Endothelial cell of umbilical vein (primary cell): ENCODE results near the gene NDUFAF2. TPM values are rescaled to one million over a fixed set of nuclear protein-coding genes. Genes with fewer than 3 reads are reported as not detected.

Source experiments
- BruUV-seq: library from RNA; stranded (reverse); fragments of 400-500 nt; replicated peaks from 2 replicates; lab custom pipeline; 2021; lab: Mats Ljungman, UMichigan
- CTCF ChIA-PET: fragments of 300-600, 350-600 bp; sonication (Branson Sonifier 250); formaldehyde crosslinking; loops from one replicate; lab custom pipeline; 2021; ENCODE audit warnings: antibody characterized with exemption, inconsistent platforms; lab: Charles Lee
- POLR2A ChIA-PET: fragments of 300-600, 350-600 bp; sonication (Branson Sonifier 250); formaldehyde crosslinking; loops from one replicate; lab custom pipeline; 2021; ENCODE audit warnings: antibody characterized with exemption, inconsistent platforms; lab: Charles Lee
- DNase-seq: peaks from one replicate; pipeline ENCODE4 v3.0.0-alpha.2; 2011; ENCODE audit warnings: low read depth, low spot score
- FAIRE-seq: peaks from 2 replicates; lab custom pipeline; 2011; peaks lifted over from hg19 to GRCh38; lab: Jason Lieb, UNC
- H2AFZ ChIP-seq: 2 replicates; pipeline ENCODE4 v1.6.0; 2012; ENCODE audit warnings: low read depth, low read length, control low read depth, inconsistent platforms
- H3K27ac ChIP-seq: 2 replicates; pipeline ENCODE4 v1.5.1; 2011; ENCODE audit warnings: low read depth, mild to moderate bottlenecking, control low read depth, low read length, moderate library complexity; ENCODE audit not compliant: insufficient read depth
- H3K27me3 ChIP-seq, 2 experiments: 2 replicates each; pipeline versions ENCODE4 v1.6.0 to v1.6.1; 2011; ENCODE audit warnings: low read length in 2 of 2, mixed read lengths in 1 of 2; ENCODE audit not compliant: control insufficient read depth in 2 of 2, insufficient read depth in 2 of 2
- H3K36me3 ChIP-seq, 2 experiments: 2 replicates in 1 of 2; 3 replicates in 1 of 2; pipeline ENCODE4 v1.5.1; 2011; ENCODE audit warnings: low read length in 2 of 2, mild to moderate bottlenecking in 1 of 2, moderate library complexity in 1 of 2; ENCODE audit not compliant: control insufficient read depth in 2 of 2, insufficient read depth in 2 of 2; ENCODE audit errors: extremely low read depth in 1 of 2
- H3K4me1 ChIP-seq: 3 replicates; pipeline ENCODE4 v1.5.1; 2011; ENCODE audit warnings: mild to moderate bottlenecking, low read length; ENCODE audit not compliant: control insufficient read depth, insufficient read depth; ENCODE audit errors: extremely low read depth
- H3K4me2 ChIP-seq: 2 replicates; pipeline ENCODE4 v1.6.1; 2011; ENCODE audit warnings: low read length, control low read depth, mixed read lengths; ENCODE audit not compliant: insufficient read depth
- H3K4me3 ChIP-seq, 3 experiments: fragments of 200-600 bp in 1 of 3; sonication (generic), shearing (Covaris generic) in 1 of 3; replicated peaks in 1 of 3; 2 replicates each; pipeline ENCODE4 v1.5.1; 2011 to 2016; ENCODE audit warnings: control low read depth in 3 of 3, low read length in 3 of 3, mild to moderate bottlenecking in 2 of 3, inconsistent platforms in 1 of 3, low read depth in 1 of 3, moderate library complexity in 1 of 3; ENCODE audit not compliant: insufficient read depth in 1 of 3
- H3K79me2 ChIP-seq: 2 replicates; pipeline ENCODE4 v1.6.0; 2012; ENCODE audit warnings: low read length, inconsistent platforms; ENCODE audit not compliant: control insufficient read depth, insufficient read depth
- H3K9ac ChIP-seq: replicated peaks from 2 replicates; pipeline ENCODE3; 2011; ENCODE audit warnings: low read length, control low read depth; ENCODE audit not compliant: insufficient read depth; ENCODE audit errors: extremely low read depth
- H3K9me1 ChIP-seq: replicated peaks from 3 replicates; pipeline ENCODE4 v1.6.0; 2011; ENCODE audit warnings: mild to moderate bottlenecking, low read length; ENCODE audit not compliant: control insufficient read depth, insufficient read depth; ENCODE audit errors: extremely low read depth
- H3K9me3 ChIP-seq: replicated peaks from 2 replicates; pipeline ENCODE4 v1.5.1; 2012; ENCODE audit warnings: low read length, inconsistent platforms; ENCODE audit not compliant: control insufficient read depth, insufficient read depth
- H4K20me1 ChIP-seq: replicated peaks from 2 replicates; pipeline ENCODE3; 2011; ENCODE audit warnings: mild to moderate bottlenecking, low read length; ENCODE audit not compliant: control insufficient read depth, insufficient read depth; ENCODE audit errors: extremely low read depth
- CTCF ChIP-seq, 2 donors: IDR thresholded peaks; 1 replicate in 1 of 2; 2 replicates in 1 of 2; pipeline ENCODE4 v1.5.1; 2011; ENCODE audit warnings: low read length in 2 of 2, mild to moderate bottlenecking in 2 of 2, moderate library complexity in 2 of 2, control low read depth in 1 of 2, inconsistent platforms in 1 of 2, low read depth in 1 of 2; ENCODE audit not compliant: insufficient read depth in 1 of 2; ENCODE audit errors: extremely low read depth in 1 of 2
- EZH2 ChIP-seq: IDR thresholded peaks from 2 replicates; pipeline ENCODE4 v1.6.1; 2012; ENCODE audit warnings: borderline replicate concordance, low read depth, mild to moderate bottlenecking, moderate library complexity, low read length, inconsistent platforms; ENCODE audit not compliant: severe bottlenecking
- FOS ChIP-seq: IDR thresholded peaks from 2 replicates; pipeline ENCODE4 v1.6.1; 2011; ENCODE audit warnings: mild to moderate bottlenecking, low read length, moderate library complexity, borderline replicate concordance; ENCODE audit not compliant: insufficient read depth
- GATA2 ChIP-seq: IDR thresholded peaks from 2 replicates; pipeline ENCODE4 v1.7.0; 2011; ENCODE audit warnings: low read depth, mild to moderate bottlenecking, moderate library complexity, mixed read lengths, low read length; ENCODE audit not compliant: insufficient read length, insufficient read depth
- JUN ChIP-seq: IDR thresholded peaks from 2 replicates; pipeline ENCODE4 v1.6.1; 2011; ENCODE audit warnings: borderline replicate concordance, low read depth; ENCODE audit not compliant: insufficient read length, insufficient read depth
- MAX ChIP-seq: IDR thresholded peaks from 2 replicates; pipeline ENCODE4 v1.6.1; 2011; ENCODE audit not compliant: insufficient read depth, insufficient read length
- MYC ChIP-seq: IDR thresholded peaks from one replicate; pipeline ENCODE4 v1.6.1; 2011; ENCODE audit warnings: mild to moderate bottlenecking, low read depth, low read length
- POLR2A ChIP-seq: IDR thresholded peaks from 2 replicates; pipeline ENCODE4 v1.6.1; 2012; ENCODE audit warnings: low read depth, mild to moderate bottlenecking, control low read depth, low read length
- POLR2AphosphoS5 ChIP-seq: IDR thresholded peaks from 2 replicates; pipeline ENCODE4 v1.6.1; 2012; ENCODE audit warnings: low read depth, mild to moderate bottlenecking, control low read depth, low read length, moderate library complexity; ENCODE audit not compliant: insufficient read depth
- dilution Hi-C: fragments of 300-500 bp; cut with MboI; formaldehyde crosslinking; loops from one replicate; pipeline ENCODE4 v1.15.0; 2019; ENCODE audit warnings: low sequenced_read_pairs; ENCODE audit not compliant: extremely low pct_ligation_motif_present
- intact Hi-C: fragments of 100-400 bp; cut with micrococcal nuclease; formaldehyde crosslinking; loops from one replicate; pipeline ENCODE4 v1.10.0; 2022
- polyA plus RNA-seq, 4 experiments: library from polyadenylated mRNA; depleted of rRNA in 3 of 4; stranded (reverse) in 3 of 4; unstranded in 1 of 4; fragments of >200 nt; gene quantifications; 2 replicates each; pipeline versions ENCODE4 v1.2.1 to v1.2.3, GENCODE V29; 2011 to 2012; ENCODE audit warnings: missing spikeins in 1 of 4
- total RNA-seq: library from RNA; stranded (reverse); gene quantifications from 2 replicates; pipeline ENCODE4 v1.2.3, GENCODE V29; 2021

Gene NDUFAF2
- total and polyA plus RNA-seq, 2 donors (not counting 3 experiments of a cell fraction or from before 2014, with no cell fraction given), result 10.7 to 39.9 TPM

GRCh38 chr5:61198606-61199005, 253.6 kb downstream of the NDUFAF2 start:
- FAIRE-seq (no peak), DNase-seq (no peak)
- H3K9ac ChIP-seq, result no peak overlapping the region
- dilution Hi-C loops, result no loop called here
- POLR2A ChIA-PET, result no interaction called here
- H3K4me2 ChIP-seq, result no peak overlapping the region
- TF ChIP-seq JUN (no peak), POLR2A (no peak), GATA2 (no peak), FOS (no peak), MYC (no peak), EZH2 (no peak), CTCF (IDR thresholded peaks at IDR 0.05; ENCODE audit: extremely low read depth in 1 of 2, insufficient read depth in 1 of 2, low read depth in 1 of 2, low read length in 2 of 2) (no peak), MAX (no peak), POLR2AphosphoS5 (no peak)
- no peaks in the 10 kb centered on the region for H4K20me1 ChIP-seq
- BruUV-seq, result no TSS peak
- H3K9me1 ChIP-seq, result no peaks in the 10 kb centered on the region
- intact Hi-C loops, result no loop called here
- H3K9me3 ChIP-seq, result no peaks in the 10 kb centered on the region
- CTCF ChIA-PET, result no interaction called here
- H2AFZ ChIP-seq, result no peak overlapping the region
- no peak overlapping the region for H3K4me3 ChIP-seq
- H3K27me3 ChIP-seq, result peaks cover 0 to 4% of the 10 kb centered on the region in 2 experiments
- H3K79me2 ChIP-seq, result no peaks in the 10 kb centered on the region
- no peak overlapping the region for H3K27ac ChIP-seq
- no peaks in the 10 kb centered on the region for H3K36me3 ChIP-seq
- H3K4me1 ChIP-seq, result no peaks in the 10 kb centered on the region
